ENCODE measurements around the gene ACSL5.

The ACSL5 gene

DNA sequence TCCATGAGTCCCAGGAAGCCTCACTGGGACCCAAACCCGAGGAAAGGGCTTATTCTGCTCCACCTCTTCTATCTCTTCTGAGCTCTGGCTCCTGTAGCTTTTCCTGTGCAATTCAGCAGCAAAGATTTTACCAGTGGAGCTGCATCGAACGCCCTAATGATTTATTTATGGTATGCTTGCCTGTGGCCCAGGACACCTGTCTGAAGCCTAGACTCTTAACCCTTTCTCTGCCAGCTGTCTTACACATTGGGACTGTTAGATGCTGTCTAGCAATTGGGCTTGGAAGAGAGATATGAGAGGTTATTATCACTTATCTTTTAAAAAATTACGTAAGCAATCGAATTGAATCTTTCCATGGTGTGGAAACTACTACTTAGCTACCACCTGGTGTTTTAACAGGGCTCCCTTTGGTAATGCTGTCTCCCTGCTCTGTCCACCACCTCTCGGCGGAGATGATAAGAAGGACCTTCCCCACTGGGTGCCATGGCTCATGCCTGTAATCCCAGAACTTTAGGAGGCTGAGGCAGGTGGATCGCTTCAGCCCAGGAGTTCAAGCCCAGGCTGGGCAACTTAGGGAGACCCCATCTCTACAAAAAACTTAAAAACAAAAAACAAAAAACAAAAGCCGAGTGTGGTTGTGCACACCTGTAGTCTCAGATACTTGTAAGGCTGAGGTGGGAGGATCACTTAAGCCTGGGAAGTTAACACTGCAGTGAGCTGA is 8.8 kb downstream of the ACSL5 start:
- H3K27ac ChIP-seq = no peak overlapping the region
- TF ChIP-seq, protein P1, sequence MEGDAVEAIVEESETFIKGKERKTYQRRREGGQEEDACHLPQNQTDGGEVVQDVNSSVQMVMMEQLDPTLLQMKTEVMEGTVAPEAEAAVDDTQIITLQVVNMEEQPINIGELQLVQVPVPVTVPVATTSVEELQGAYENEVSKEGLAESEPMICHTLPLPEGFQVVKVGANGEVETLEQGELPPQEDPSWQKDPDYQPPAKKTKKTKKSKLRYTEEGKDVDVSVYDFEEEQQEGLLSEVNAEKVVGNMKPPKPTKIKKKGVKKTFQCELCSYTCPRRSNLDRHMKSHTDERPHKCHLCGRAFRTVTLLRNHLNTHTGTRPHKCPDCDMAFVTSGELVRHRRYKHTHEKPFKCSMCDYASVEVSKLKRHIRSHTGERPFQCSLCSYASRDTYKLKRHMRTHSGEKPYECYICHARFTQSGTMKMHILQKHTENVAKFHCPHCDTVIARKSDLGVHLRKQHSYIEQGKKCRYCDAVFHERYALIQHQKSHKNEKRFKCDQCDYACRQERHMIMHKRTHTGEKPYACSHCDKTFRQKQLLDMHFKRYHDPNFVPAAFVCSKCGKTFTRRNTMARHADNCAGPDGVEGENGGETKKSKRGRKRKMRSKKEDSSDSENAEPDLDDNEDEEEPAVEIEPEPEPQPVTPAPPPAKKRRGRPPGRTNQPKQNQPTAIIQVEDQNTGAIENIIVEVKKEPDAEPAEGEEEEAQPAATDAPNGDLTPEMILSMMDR (conservative IDR thresholded peaks at IDR 0.05) = no peak

DNA sequence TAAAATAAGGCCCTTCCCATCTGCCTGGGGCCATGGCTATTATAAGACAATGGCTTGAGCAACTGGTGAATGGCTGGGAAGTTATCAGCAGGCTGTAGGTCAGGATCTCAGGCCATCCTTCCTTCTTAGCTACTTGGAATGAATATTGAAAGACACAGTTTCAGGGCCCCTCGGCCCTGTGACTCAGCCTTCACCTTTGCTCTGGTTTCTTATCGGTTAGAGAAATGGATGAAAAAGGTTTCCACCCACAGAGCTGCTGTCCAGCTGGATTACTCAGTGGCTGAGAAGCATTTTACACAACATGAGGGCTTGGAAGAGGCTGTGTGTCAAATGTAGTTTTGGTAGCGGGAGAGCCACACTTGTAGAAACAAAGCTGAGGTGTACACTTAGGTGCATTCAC is 9.4 kb downstream of the ACSL5 start:
- TF ChIP-seq, protein P1 (conservative IDR thresholded peaks at IDR 0.05) = no peak

DNA sequence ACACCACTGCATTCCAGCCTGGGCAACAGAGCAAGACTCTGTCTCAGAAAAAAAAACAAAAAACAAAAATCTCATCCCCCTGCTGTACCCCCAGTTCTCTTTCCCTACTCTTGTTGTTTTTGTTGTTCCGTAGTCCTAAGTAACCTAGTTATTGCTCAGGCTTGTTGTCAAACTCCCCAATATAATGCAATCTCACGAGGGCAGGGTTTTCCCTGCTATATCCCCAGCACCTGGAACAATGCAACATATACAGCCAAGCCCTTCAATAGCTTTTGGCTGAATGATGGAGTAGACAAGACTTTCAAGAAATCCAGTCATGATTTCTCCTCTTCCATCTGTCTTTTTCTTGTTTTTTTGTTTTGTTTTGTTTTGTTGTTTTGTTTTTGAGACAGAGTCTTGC is 10.2 kb downstream of the ACSL5 start:
- TF ChIP-seq, protein P1 (conservative IDR thresholded peaks at IDR 0.05) = no peak
- no peak overlapping the region for H3K27ac ChIP-seq

More for the DNA sequence above, 9.4 kb downstream of the ACSL5 start:
- H3K27ac ChIP-seq = no peak overlapping the region

DNA sequence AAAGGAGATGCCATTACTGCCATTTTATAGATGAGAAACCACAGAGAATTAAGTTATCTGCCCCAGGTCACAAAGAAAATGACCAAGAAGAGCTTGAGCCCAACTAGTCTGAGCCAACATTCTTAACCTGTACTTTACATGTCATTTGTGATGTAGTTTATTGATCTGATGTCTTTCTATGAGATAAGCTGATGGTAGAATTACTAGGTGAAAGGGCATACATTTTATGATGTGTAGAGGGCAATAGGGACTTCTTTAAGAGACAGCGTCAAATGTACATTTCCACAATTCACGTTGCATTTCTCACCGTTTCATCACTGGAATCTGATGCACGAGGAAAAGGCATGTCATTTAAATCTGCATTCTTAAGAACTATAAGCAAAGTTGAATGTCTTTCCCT is 11.3 kb downstream of the ACSL5 start:
- TF ChIP-seq, protein P1 (conservative IDR thresholded peaks at IDR 0.05) = no peak
- no peak overlapping the region for H3K27ac ChIP-seq

DNA sequence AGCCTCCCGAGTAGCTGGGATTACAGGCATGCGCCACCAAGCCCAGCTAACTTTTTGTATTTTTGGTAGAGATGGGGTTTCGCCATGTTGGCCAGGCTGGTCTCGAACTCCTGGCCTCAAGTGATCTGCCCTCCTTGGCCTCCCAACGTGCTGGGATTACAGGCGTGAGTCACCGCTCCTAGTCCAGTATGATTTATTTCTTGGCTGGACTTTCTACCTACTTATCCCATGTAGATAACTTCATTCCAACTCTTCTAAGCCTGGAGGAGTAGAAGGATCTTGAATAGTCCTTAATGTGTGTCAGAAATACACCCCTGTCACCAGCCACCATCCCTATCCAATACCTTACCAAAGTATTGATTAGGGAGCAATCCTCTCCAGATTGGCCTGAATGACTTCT is 14.1 kb downstream of the ACSL5 start:
- H3K27ac ChIP-seq = peak overlapping the region; percentile 97; the same call in 1 of the 2 replicates

DNA sequence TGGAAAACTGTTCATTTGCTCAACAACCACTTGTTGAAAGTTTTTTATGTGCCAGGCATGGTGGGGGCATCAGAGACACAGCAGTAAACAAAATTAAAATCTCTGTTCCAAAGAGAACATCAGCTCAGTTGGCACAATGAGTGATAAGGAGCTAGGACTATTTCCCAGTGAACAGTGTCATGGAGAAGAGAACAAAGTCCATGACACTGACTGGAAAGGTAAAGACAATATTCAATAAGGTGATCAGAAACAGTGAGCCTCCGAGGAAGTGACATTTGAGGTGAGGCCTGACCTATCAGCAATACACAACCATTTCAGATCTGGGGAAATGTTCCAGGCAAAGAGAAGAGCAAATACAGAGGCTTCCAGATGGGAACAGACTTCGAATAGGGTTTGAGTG is 14.6 kb downstream of the ACSL5 start:
- H3K27ac ChIP-seq = peak overlapping the region; percentile 97; the same call in 1 of the 2 replicates
- TF ChIP-seq, protein P1 (conservative IDR thresholded peaks at IDR 0.05) = no peak

DNA sequence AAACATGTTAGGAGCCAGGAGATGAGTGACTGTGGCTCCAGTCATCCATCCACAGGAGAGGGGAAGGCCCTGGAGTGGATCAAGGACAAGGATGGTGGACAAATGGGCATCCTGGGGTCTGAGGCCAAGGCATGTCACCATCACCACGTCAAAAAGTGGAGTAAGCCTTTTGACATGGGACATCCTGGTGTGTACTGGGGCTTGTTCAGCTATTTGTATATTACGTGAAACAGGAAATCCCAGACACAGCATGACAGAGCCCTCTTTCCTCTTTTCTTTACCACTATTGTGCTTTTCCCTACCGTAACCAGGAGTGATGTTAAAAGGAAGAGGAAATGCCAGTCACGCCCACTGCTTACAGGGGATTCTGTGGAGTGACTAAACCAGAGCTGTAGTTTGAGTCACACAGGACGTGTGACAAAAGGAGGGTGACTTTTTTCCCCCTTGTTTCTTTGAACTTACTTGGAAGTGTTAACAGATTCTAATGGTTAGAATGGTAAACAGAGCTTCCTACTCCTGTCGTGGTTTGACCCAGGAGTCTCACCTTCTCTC is 15.4 kb downstream of the ACSL5 start:
- TF ChIP-seq, protein P1 (conservative IDR thresholded peaks at IDR 0.05) = no peak
- peak overlapping the region; percentile 97 for H3K27ac ChIP-seq

DNA sequence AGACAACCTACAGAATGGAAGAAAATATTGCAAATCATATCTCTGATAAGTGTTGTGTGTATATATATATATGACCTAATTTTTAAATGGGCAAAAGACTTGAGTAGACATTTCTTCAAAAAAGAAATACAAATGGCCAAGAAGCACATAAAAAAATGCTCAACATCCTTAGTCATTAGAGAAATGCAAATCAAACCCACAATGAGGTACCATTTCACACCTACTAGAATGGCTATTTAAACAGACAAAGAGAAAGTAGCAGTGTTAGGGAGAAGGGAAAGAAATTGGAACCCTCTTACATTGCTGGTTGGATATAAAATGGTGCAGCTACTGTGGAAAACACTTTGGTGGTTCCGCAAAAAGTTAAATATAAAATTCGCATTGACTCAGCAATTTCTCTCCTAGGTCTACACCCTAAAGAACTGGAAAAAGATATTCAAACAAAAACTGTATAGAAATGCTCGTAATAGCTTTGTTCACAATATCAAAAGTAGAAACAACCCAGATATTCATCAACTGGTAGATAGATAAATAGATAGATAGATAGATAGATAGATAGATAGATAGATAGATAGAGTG is 16.3 kb downstream of the ACSL5 start:
- H3K27ac ChIP-seq = peak overlapping the region; percentile 97

More for the DNA sequence above, 16.3 kb downstream of the ACSL5 start:
- TF ChIP-seq, protein P1 (conservative IDR thresholded peaks at IDR 0.05) = no peak
